GM18498 (cell line): Measurements from ENCODE around the gene VAV2.
"Not testable (repeated sequence)": the region's sequence is repeated elsewhere in the genome, so short reads cannot be mapped to it uniquely, and the experiment has no call there.

Experiments used
- ATAC-seq: cut with Tn5 transposase; IDR thresholded peaks from one replicate; pipeline ENCODE4 v1.9.1; 2021; ENCODE audit warnings: mild to moderate bottlenecking, moderate library complexity; ENCODE audit not compliant: unreplicated experiment

VAV2 gene

GRCh38 chr9:133970581-133971058, 21.5 kb downstream of the VAV2 start:
- ATAC-seq, result no peak

DNA sequence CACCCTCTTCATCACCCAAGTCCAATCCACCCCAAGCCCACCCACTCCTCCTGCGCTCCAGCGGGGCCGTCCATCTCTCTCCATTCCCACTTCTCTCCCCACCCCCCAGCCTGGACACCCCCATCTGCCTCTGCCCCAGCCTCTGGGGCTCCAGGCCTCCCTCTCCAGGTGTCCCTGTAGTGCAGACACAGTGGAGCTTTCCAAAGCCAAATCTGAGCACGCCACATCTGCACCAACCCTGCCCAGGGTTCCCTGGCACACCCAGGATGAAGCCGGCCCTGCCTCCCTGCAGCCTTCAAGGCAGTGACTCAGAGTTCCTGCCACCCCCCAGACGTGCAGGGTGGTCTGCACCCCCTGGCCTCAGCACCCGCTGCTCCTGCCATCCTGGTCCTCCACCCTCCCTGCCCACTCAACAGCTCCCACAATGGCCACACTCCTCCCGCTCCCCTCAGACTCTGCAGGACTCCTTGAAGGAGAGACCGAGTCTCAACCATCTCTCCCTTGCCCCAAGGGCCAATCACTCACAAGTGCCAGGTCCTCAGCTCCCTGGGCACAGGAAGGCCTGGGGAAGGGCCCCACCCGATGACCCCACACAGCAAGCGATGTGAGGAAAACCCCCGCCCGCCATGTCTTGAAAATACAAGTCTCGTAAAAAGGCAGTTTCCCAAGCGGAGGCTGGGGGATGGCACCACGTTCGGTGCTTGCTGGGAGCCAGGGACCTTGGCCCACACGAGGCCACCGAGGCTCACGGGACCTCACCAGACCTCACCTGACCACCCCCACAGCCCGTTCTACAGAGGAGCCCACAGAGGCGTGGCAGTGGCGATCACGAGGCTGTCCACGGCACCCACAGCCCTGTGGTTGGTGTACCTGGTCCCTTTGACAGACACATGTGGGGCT, 22.2 kb downstream of the VAV2 start:
- no peak for ATAC-seq

DNA sequence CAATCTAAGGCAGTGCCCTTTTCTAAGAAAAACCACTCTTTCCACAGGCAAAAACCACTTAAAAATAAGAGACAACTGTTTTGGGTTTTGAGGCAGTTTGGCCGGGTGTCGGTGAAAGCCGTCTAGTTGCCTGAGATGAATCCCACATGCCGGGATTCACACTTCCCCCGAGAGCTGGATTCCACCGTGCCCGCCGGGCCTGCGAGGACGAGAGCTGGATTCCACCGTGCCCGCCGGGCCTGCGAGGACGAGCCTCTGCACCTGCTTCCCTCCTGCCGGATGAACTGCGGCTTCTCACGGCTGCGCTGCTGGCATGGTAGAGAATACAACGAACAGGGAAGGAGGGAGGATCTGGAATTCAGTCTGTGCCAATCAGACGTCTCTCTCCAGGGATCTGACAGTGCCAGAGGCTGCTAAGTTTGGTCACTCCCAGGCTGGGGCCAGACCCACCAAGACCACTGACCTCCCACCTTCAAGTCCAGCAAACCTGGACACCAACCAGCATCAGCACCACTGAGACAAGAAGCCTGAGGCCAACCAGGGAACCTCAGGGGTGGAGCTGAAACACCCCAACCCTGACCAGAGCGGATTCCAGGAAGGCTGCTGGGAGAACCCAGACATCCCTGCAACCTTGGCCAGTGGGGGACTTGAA, 23.0 kb downstream of the VAV2 start:
- ATAC-seq, result no peak

GRCh38 chr9:133968428-133968827, 23.7 kb downstream of the VAV2 start:
- no peak for ATAC-seq

DNA sequence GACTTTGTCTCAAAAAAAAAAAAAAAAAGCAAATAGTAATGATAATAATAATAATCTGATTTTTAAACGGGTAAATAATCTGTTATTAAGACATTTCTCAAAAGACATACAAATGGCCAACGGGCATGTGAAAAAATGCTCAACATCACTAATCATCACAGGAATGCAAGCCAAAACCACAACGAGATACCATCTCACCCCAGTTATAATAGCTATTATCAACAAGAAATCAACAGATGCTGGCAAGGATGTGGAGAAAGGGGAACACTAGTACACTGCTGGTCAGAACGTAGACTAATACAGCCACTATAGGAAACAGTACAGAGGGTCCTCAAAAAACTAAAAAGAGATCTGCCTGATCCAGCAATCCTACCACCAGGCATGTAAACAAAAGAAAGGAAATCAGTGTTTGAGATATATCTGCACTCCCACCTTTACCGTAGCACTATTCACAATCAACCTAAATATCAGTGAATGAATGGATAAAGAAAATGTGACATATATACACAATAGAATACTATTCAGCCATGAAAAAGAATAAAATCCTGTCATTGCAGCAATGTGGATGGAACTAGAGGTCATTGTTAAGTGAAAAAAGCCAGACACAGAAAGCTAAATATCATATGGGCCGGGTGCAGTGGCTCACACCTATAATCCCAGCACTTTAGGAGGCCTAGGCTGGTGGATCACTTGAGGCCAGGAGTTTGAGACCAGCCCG, 24.9 kb downstream of the VAV2 start:
- ATAC-seq, result no peak

GRCh38 chr9:133964463-133964862, 27.7 kb downstream of the VAV2 start:
- ATAC-seq, result no peak

- no peak for ATAC-seq
These were observed 29.0 kb downstream of the VAV2 start for GRCh38 chr9:133963166-133963565.

DNA sequence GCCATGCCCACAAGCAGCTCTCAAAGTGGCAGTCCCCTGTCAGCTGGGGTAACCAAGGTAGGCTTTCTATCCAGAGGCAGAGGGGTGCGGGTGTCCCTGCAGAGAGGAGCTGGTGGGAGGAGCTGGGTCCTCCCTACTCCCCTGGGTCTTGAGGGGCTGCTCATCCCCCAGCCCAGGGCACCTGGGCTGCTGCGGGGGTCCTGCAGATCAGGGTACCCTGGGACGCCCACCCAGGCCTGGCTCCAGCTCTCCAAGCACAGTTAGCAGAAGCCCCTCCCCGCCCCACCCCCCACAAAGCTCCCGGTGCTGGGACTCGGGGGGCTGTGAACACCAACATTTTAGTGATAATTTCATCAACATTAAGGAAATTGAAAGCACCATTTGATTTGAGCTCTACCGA, 29.8 kb downstream of the VAV2 start:
- no peak for ATAC-seq

DNA sequence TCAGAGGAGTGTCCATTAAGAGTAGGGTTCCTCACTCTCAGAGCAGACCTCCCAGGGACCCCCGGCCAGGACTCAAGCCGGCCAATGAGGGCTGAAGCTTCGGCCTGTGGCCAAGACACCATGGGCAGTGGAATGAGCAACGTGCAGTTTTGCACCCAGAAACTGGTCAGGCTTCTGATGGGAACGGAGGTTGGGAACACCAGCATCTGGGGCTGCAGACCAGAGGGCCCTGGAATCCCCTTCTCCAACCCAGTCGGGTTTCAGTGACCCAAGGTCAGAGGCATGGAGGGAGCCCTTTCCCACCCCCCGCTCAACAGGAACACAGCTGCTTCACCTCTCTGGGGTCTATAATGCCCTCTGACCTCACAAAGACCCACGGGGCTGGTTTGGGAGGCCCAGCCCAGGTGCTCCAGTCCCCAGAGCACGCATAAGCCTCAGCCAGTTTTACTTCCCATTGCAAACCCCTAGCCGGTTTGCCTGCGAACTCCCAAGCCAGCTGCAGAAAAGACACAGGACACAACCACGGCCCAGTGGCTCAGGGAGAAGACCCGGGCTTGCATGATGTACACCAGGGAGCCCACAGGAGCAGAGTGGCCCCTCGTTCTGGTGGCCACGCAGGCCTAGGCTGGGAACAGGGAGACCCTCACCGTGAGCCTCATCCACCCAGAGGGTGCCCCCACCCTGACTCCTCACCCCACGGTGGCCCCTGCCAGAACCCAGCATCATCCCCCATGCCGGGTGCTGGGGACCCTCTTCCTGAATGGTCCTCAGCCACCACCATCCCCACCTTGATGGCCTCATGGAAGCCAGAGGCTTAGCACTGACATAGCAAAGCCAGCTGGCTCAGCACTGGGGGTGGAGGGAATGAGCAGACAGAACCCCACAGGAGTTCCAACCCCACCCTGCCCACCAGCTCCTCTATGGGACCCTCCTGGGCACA, 30.6 kb downstream of the VAV2 start:
- ATAC-seq, result no peak

- no peak for ATAC-seq
These were observed 31.5 kb downstream of the VAV2 start for GRCh38 chr9:133960568-133961129.

GRCh38 chr9:133959966-133960567, 32.1 kb downstream of the VAV2 start:
- no peak for ATAC-seq

DNA sequence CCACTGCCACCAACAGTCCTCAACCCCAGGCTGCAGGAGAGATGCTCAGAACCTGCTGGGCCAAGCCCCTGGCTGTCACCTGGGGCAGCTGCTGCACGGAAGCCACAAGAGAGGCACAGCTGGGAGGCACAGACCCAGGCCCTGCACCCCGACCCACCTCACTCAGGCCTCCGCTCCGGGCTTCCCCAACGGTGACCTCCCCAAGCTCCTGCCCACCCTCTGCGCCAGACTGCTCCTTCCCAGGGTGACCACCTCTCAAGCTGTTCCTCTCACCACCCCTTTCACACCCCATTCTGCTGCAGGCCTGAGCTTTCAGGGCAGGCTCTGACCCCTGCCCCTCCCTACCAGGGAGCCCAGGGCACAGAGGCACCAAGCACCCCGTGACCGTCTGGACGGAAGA, 33.0 kb downstream of the VAV2 start:
- ATAC-seq, result no peak

- no peak for ATAC-seq
These were observed 33.4 kb downstream of the VAV2 start for GRCh38 chr9:133958756-133959155.

DNA sequence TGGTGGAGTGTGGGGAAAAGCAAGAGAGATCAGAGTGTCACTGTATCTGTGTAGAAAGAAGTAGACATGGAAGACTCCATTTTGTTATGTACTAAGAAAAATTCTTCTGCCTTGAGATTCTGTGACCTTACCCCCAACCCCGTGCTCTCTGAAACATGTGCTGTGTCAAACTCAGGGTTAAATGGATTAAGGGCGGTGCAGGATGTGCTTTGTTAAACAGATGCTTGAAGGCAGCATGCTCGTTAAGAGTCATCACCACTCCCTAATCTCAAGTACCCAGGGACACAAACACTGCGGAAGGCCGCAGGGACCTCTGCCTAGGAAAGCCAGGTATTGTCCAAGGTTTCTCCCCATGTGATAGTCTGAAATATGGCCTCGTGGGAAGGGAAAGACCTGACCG, 34.4 kb downstream of the VAV2 start:
- ATAC-seq, result not testable (repeated sequence)

DNA sequence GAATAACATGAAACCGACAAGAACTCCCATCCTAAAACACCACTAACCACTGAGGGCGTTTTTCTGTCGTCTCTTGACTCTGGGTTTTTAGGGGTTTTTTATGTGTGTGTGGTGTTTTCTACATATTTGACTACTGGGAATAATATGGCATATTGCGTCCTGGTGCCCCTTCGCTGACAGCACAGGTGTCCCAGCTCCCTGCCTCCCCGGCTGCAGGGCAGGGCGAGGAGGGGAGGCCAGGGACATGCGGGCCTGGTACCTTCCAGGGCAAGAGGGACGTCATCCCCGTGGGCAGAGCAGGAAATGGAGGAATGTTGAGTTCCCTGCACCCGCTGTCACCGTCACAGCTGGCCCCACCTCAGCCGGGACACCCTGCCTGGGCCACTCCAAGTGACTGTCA, 34.8 kb downstream of the VAV2 start:
- no peak for ATAC-seq

- ATAC-seq, result no peak
These were observed 35.5 kb downstream of the VAV2 start for GRCh38 chr9:133956520-133957076.

DNA sequence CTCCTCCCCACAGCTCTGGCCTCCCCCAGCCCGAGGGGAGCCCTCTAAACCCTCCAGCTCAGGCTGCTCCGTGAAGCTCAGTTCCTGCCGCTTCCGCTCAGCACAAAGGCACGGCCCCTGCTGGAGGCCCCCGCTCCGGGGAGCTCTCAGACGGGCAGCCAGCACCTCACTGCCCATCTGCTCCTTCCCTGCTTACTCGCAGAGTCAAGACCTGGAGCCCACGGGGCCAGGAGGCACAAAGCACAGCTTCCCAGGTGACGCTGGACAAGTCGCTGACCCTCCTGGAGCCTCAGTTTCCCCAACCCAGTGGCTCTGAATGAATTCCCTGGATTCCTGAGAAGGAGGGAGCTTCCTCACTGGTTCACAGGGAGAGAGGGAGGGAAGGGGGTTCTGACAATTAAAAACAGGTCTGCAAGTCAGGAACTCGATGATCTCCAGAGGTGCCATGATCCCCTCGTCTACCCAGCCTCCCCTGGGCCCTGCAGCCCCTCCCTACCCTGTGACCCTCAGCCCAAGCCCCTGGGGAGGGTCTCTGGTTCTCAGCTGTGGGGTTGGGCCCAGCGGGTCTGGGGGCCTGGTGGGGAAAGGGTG, 36.2 kb downstream of the VAV2 start:
- peak; percentile 42 for ATAC-seq

DNA sequence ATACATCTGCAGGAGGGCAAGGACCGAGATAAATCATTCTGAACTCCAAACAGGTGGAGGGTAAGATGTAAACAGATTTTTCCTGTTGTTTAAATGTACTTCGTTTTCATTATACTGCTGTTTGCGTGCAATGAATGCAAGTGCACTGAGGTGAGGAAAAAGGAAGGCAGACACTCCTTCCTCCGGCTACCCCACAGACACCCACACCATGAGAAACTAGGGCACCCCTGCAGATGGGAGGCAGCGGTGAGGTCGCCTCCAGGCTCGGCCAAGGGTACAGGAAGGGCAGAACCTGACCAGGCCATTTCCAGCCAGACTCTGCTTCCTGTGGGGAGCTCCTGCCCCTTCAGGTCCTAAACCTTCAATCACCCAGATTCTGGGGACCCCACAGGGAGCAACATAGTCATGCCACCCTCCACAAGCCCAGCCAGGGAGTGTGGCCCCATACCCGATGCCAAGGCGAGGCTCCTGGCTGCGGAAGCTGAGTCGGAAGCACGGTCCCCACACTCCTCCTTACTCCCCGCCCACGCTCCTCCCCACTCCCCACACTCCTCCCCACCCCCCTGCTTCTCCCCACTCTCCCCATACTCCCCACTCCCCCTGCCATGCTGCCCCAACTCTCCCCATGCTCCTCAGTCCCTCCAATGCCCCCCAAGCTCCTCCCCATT, 37.1 kb downstream of the VAV2 start:
- ATAC-seq, result no peak
